HG02763 (cell line): Measurements from ENCODE around the gene LRRC70.
"Not testable (repeated sequence)": the region's sequence is repeated elsewhere in the genome, so short reads cannot be mapped to it uniquely, and the experiment has no call there.

Experiments
- ATAC-seq: cut with Tn5 transposase; IDR thresholded peaks from one replicate; pipeline ENCODE4 v1.9.1; 2021; ENCODE audit warnings: mild to moderate bottlenecking, moderate library complexity; ENCODE audit not compliant: unreplicated experiment

Gene LRRC70

GRCh38 chr5:62605638-62606037 is 27.0 kb downstream of the LRRC70 start:
- ATAC-seq: no peak

DNA sequence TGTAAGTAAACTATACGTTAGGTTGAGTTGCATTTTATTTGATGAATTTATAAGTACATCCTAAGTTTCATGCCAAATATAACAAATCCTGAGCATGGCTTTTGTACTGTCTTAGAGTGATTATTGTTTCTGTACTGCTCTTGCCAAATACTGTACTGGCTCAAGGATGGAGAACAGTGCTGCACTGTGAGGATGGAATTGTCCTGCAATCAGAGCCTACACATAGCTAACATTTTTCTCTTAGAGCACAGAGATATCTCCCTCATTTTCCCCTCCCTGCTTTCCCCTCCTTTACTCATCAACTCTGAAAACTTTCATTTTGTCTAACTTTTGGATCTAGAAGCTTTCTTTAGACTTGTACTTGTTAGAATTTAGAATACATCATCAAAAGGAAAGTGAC is 28.3 kb downstream of the LRRC70 start:
- no peak for ATAC-seq

DNA sequence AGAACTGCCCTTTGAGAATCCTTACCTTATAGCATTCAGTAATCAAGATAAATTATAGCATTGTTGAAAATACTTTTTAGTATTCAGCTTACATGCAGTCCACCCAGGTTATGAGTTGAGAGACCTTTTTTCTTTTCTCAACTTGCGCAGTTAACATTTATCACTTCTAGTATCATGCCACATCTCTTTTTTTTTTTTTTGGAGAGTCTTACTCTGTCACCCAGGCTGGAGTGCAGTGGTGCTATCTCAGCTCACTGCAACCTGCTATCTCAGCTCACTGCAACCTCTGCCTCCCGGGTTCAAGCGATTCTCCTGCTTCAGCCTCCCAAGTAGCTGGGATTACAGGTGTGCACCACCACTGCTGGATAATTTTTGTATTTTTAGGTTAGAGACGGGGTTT is 29.0 kb downstream of the LRRC70 start:
- no peak for ATAC-seq

- ATAC-seq: no peak
Measured at GRCh38 chr5:62608529-62609511, 30.2 kb downstream of the LRRC70 start.

DNA sequence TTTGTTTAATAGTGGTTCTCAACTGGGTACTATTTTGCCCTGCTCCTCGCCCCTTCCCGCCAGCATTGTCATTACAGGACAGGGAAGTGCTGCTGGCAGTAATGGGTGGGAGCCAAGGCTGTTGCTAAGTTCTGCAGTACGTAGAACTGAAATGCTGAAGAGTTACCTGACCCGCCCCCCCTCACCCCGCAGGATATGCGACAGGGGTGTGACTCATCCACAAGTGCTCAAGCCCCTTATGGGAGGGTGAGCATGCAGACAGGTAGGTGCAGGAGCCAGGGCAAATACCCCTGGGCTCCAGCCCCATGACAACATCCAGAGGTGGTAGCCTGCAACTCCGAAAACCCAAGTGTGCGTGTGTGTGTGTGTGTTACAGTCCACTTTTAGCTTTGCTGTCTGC is 35.7 kb downstream of the LRRC70 start:
- ATAC-seq: no peak

GRCh38 chr5:62616615-62617277 is 38.1 kb downstream of the LRRC70 start:
- no peak for ATAC-seq

DNA sequence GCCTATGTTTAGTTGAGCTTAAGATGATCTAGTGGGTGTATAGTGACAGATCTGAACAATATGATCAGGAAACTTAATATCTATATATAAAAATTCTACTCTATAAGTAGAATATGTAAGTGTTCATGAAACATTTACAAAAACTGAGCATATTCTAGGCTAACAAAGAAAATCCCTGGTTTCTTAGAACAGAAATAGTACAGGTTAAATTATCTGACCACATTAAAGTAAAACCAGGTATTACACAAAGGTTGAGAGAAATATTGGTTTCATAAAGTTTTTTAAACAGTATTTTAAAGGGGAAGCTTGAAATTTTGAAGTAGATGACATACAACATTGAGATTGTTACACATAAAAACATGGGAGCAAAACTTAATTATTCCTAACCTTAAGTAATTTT is 39.3 kb downstream of the LRRC70 start:
- ATAC-seq: no peak

DNA sequence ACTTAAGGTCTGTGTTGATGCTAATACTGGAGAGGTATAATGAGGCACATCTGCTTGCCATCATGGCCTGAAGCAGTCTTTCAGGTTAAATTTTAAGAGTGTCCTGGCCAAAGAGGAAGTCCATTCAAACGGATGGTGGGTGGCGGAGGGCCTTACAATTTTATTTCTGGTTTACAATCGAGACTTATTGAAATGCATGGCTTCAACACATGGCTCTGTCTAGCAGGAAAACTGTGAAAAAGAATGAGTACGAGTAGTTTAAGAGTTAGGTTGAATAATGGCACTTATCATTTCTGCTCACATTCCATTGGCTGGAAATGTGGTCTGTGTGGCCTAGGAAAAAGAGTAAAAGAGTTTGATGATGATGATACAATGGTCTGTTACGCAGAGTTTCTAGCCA is 42.1 kb downstream of the LRRC70 start:
- no peak for ATAC-seq

GRCh38 chr5:62621280-62621679 is 42.7 kb downstream of the LRRC70 start:
- no peak for ATAC-seq

DNA sequence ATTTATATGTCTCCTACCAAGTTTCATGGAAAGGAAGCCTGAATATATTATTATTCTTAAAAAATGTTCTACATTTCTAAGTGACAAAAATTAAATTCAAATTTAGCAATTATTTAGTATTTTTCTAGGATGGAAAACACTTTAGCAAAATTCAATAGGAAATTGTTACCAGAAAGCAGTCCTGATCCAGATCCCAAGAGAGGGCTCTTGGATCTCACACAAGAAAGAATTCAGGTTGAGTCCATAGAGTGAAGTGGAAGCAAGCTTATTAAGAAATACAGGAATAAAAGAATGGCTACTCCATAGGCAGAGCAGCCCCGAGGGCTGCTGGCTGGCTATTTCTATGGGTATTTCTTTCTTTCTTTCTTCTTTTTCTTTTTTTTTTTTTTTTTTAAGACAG is 44.7 kb downstream of the LRRC70 start:
- no peak for ATAC-seq

GRCh38 chr5:62624436-62624835 is 45.8 kb downstream of the LRRC70 start:
- not testable (repeated sequence) for ATAC-seq

DNA sequence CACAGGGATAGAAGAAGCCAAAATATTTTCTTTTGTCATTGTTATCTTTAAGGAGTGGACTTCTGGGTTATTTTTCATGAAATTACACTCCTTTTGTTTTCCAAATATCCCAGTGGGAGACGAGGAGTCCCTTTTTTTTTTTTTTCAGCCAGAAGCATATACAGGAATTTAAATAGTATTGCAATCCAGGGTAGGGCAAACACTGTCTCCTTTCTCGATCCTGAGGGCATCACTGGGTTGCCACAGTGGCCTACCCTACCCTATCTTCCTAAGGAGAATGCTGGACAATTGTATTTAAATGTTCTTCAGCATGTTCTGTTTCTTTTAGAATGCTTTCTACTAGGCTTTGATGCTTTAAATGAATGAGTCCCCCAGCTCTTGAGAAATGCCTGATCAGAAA is 47.9 kb downstream of the LRRC70 start:
- ATAC-seq: no peak

GRCh38 chr5:62627121-62627520 is 48.5 kb downstream of the LRRC70 start:
- ATAC-seq: no peak

DNA sequence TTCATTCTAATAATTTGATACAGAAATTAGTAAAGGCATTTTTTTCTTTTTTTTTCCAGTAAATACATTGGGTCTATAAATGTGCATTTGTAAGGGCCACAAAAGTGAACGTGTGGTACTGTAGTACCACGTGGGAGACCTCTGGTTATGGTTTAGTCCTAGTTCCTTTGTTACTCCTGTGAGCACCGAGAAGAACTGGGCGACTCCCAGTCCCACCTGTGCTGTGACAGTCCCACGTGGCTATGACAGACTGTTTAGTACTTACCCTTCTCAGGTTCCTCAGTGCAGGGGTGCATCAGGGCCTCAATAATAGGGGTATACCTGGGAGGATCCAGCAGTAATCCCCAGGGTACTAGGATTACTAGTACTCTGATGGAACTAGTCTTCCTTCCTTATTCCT is 49.3 kb downstream of the LRRC70 start:
- no peak for ATAC-seq
